Esophagus (tissue), 2 donors: Measurements from ENCODE around the gene ARHGAP35. TPM values are rescaled to one million over a fixed set of nuclear protein-coding genes. Genes with fewer than 3 reads are reported as not detected.
"Not testable (repeated sequence)": the region's sequence is repeated elsewhere in the genome, so short reads cannot be mapped to it uniquely, and the experiment has no call there.

Source experiments
- H3K27ac ChIP-seq, 2 donors: one replicate each; pipeline ENCODE4 v1.5.1; 2013; ENCODE audit warnings: low read depth in 2 of 2, mild to moderate bottlenecking in 2 of 2, inconsistent platforms in 1 of 2, low read length in 1 of 2, moderate library complexity in 1 of 2
- H3K27me3 ChIP-seq, 2 donors: one replicate each; pipeline ENCODE4 v1.6.1; 2013; ENCODE audit warnings: low read length in 2 of 2, control low read depth in 1 of 2, mild to moderate bottlenecking in 1 of 2; ENCODE audit not compliant: insufficient read depth in 2 of 2, control insufficient read depth in 1 of 2
- H3K36me3 ChIP-seq, 2 donors: one replicate each; pipeline ENCODE4 v1.6.1; 2013; ENCODE audit warnings: low read length in 1 of 2; ENCODE audit not compliant: control insufficient read depth in 2 of 2, insufficient read depth in 2 of 2
- H3K4me1 ChIP-seq, 2 donors: one replicate each; pipeline ENCODE4 v1.6.1; 2013; ENCODE audit warnings: low read length in 1 of 2; ENCODE audit not compliant: control insufficient read depth in 2 of 2, insufficient read depth in 2 of 2
- H3K4me3 ChIP-seq, 2 donors: one replicate each; pipeline ENCODE4 v1.5.1; 2013; ENCODE audit warnings: low read length in 2 of 2, mild to moderate bottlenecking in 2 of 2, low read depth in 1 of 2, moderate library complexity in 1 of 2
- H3K9me3 ChIP-seq, 2 donors: one replicate each; pipeline ENCODE4 v1.6.1; 2013; ENCODE audit warnings: mild to moderate bottlenecking in 2 of 2, low read depth in 1 of 2, low read length in 1 of 2, moderate library complexity in 1 of 2; ENCODE audit not compliant: control insufficient read depth in 2 of 2, insufficient read depth in 1 of 2
- WGBS, 2 donors: extraction: QIAGEN DNeasy Blood & Tissue Kit; methylation state at CpG; one replicate each; pipeline ENCODE4 v1.1.7; 2013; 5-methylcytosine and 5-hydroxymethylcytosine counted together
- polyA plus RNA-seq, 2 donors: library from polyadenylated mRNA; stranded (reverse); fragments of 200-250 nt; gene quantifications; one replicate each; pipeline ENCODE4 v1.2.3, GENCODE V29; 2013
- donor health status: healthy with polysubstance abuse.
- donor health status: Bipolar disorder and iron deficiency.

ARHGAP35 gene
- polyA plus RNA-seq, 2 donors, result 9.6 to 15.2 TPM

DNA sequence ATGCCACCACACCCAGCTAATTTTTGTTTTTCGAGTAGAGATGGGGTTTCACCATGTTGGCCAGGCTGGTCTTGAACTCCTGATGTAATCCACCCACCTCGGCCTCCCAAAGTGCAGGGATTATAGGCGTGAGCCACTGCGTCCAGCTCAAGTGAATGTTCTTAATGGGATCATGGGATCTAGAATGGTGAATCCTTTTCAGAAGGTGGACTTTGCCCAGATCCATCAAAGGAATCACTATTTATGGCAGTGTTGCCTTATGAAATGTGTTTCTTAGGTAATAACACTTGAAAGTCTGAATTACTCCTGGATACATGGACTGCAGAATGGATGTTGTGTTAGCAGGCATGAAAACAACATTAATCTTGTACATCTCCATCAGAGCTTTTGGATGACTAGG, 20.3 kb downstream of the ARHGAP35 start:
- Histone ChIP-seq H3K4me1 (peaks cover 0 to 3% of the 10 kb centered on the region in 2 donors), H3K27me3 (no peaks in the 10 kb centered on the region), H3K27ac (no peak overlapping the region), H3K36me3 (no peaks in the 10 kb centered on the region), H3K9me3 (no peaks in the 10 kb centered on the region), H3K4me3 (no peak overlapping the region)
- 93 to 97% methylated on average over 4 of the region's 4 CpGs for WGBS, 2 donors

DNA sequence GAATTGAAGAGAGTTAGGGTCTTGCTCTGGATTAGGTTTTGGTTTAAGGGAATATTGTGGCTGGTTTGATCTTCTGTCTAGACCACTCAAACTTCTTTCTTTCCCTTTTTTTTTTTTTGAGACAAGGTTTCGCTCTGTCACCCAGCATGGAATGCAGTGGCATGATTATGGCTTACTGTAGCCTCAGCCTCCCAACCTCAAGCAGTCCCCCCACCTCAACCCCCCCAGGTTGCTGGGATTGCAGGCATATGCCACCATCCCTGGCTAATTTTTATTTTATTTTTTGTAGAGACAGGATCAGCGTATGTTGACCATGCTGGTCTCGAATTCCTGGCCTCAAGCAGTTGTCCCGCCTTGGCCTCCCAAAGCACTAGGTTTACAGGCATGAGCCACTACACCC, 21.2 kb downstream of the ARHGAP35 start:
- no peaks in the 10 kb centered on the region for H3K27me3 ChIP-seq
- no peak overlapping the region for H3K4me3 ChIP-seq
- no peaks in the 10 kb centered on the region for H3K36me3 ChIP-seq
- peaks cover 0 to 3% of the 10 kb centered on the region in 2 donors for H3K4me1 ChIP-seq
- H3K27ac ChIP-seq, result no peak overlapping the region
- no peaks in the 10 kb centered on the region for H3K9me3 ChIP-seq
- 95 to 97% methylated on average over 4 of the region's 4 CpGs for WGBS, 2 donors

DNA sequence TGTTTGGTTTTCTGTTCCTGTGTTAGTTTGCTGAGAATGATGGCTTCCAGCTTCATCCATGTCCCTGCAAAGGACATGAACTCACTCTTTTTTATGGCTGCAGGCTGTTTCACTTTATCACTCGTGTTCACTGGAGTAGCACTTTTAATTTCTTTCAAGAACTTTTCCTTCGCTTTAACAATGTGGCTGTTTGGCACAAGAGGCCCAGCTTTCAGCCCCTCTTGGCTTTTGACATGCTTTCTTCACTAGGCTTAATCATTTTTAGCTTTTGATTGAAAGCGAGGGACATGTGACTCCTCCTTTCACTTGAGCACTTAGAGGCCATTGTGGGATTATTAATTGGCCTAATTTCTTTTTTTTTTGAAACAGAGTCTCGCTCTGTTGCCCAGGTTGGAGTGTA, 22.0 kb downstream of the ARHGAP35 start:
- not testable (repeated sequence) for H3K9me3 ChIP-seq, H3K36me3 ChIP-seq

DNA sequence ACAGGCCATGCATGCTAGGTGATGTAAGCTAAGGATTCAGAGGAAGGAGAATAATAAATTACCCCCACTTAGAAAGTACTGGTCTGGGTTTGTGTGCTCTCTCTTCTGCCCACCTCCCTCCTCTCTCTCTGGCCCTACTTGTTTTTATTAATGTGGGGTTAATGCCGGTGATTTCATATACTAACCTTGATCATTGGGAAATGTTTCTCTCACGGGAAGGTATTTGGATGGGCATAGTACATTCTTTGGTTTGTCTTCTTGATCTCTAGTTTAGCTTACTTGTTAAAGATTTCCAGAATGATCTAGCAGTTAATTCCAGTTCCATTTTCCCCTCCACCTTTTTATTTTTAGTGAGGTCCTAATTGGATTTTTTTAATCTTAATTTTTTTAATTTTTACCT, 24.6 kb downstream of the ARHGAP35 start:
- Histone ChIP-seq H3K27ac (no peak overlapping the region), H3K27me3 (no peaks in the 10 kb centered on the region), H3K4me3 (no peak overlapping the region), H3K9me3 (no peaks in the 10 kb centered on the region), H3K36me3 (no peaks in the 10 kb centered on the region), H3K4me1 (peaks cover 0 to 3% of the 10 kb centered on the region in 2 donors)
- WGBS, 2 donors, result 82 to 83% methylated on average over 2 of the region's 2 CpGs

More for the DNA sequence above, 22.0 kb downstream of the ARHGAP35 start:
- H3K27me3 ChIP-seq, H3K4me3 ChIP-seq, H3K4me1 ChIP-seq, H3K27ac ChIP-seq: not testable (repeated sequence)
- 73 to 76% methylated on average over 4 of the region's 4 CpGs for WGBS, 2 donors

DNA sequence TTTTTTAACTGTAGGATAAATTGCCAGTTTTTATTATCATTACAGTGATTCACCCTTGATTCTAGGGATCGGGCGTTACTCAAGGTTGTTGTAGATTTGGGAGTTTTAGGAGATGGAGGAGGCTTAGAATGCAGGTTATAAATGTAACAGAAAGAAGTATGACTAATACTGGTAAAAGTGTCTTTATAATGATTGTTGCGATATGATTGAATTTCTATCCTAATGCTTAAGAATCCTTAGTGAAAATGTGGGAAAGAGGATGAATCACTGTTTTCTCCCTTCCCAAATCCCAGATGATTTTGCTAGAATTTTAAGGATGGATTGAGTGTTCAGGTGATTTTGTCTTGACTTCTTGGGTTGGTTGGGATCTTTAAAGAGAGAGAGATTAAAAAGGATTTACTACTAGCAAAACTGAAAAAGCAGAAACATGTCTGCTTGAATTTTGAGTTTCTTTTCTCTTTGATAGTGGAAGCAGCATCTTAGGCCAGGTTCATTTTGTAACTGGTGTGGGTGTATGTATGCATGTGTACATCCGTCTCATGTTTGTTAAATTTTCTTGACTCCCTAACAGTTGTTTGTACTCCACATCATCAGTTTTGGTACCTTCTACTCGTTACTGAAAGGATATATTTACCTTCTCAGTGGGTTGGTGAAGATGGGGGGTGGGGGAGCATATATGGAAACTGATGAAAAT, 25.9 kb downstream of the ARHGAP35 start:
- H3K4me3 ChIP-seq, result no peak overlapping the region
- WGBS, 2 donors, result 66 to 80% methylated on average over 5 of the region's 5 CpGs
- peaks cover 0 to 2% of the 10 kb centered on the region in 2 donors for H3K4me1 ChIP-seq
- no peaks in the 10 kb centered on the region for H3K27me3 ChIP-seq
- no peak overlapping the region for H3K27ac ChIP-seq
- no peaks in the 10 kb centered on the region for H3K9me3 ChIP-seq
- H3K36me3 ChIP-seq, result no peaks in the 10 kb centered on the region

DNA sequence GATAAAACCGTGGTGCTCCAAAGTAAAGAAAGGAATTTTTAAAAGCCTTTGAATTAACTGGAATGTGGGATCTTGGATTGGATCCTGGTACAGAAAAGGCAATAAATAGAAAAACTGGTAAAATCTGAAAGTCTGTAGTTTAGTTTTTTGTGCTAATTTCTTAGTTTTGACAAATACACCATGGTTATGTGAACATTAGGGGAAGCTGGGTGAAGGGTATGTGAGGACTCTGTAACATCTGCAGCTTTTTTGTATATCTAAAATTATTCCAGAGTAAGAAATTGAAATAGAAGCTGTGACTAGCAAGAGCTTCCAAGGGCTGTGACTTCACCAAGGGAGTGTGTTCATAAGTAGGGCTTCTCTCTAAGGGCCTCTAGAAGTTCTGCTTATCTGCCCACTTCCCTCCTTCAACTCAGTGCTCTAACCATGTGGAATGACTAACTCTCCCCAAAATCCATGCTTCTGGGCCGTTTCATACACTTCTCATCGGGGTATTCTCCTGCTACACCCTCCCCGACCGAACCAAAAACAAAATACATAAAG, 26.5 kb downstream of the ARHGAP35 start:
- WGBS, 2 donors, result 93 to 94% methylated on average over 5 of the region's 5 CpGs

DNA sequence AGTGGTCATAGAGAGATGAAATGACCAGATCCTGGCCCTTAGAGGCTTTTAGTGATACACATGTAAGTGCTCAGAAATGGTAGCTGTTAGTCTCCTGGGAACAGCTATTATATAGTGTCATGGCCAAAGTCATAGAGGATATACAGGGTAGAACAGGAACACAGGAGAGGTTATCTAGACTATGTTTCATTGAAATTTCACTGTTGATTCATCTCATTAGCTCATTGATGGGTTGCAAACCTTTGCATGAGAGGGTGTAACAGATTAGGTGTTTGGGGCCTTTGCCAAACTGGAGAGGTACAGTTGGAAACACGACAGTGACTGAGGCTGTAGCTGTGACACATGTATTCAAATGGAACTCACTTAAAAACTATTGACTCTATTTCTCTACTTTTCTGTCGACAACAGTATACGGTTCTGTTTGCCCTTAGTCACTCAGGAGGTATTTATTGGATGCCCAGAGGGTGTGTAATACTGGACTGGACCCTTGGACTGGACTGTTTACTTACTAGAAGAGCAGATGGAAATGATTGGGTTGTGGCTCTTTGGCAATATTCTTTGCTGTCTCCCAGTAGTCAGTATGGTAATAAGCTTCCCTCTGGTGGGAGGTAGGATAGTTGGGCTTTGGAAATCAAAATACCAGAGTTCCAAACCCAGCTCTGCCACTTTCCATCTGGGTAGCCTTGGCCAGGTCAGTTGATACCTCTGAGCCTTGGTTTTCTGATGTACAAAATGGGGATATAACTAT, 29.8 kb downstream of the ARHGAP35 start:
- 35 to 39% methylated on average over 3 of the region's 3 CpGs for WGBS, 2 donors
- no peaks in the 10 kb centered on the region for H3K36me3 ChIP-seq

More for the DNA sequence above, 26.5 kb downstream of the ARHGAP35 start:
- no peaks in the 10 kb centered on the region for H3K9me3 ChIP-seq
- H3K27me3 ChIP-seq, result no peaks in the 10 kb centered on the region
- H3K4me3 ChIP-seq, result no peak overlapping the region
- no peaks in the 10 kb centered on the region for H3K4me1 ChIP-seq
- H3K36me3 ChIP-seq, result no peaks in the 10 kb centered on the region
- H3K27ac ChIP-seq, result no peak overlapping the region

DNA sequence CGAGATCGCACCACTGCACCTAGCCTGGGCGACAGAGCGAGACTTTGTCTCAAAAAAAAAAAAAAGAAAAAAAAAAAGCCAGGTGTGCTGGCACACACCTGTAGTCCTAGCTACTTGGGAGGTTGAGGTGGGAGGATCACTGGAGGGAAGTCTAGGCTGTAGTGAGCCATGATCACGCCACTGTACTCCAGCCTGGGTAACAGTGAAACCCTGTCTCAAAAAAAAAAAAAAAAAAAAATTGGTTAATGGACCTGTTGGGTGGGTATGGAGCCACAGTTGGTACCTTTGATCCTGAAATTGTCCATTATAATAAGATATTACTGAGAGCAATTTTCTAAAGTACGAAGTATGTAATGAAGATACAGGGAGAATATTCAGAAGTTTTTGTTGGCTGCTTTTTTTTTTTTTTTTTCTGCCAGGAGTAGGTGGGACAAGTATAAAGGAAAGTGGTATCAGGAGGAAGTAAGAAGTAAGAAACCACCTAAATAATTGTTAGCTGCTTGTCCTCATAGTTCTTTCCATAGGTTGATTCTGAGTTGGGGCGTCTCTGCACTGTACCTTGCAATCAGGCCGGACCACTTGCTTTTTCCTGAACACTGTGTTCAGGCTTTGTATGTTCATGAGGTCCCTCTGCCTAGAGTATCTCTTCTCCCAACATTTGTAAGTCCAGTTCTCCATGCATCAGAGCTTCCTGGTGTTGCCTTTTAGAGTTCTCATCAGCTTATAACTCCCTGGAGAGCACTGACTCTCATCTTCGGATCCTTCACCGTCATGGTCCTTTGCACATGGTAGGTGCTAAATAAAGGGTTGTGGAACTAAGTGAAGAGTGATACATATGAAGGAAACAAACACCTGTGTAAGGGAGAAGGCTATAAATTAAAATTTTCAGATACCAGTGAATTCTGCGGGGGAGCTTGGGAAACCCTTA, 31.7 kb downstream of the ARHGAP35 start:
- H3K36me3 ChIP-seq, result peaks cover 0 to 2% of the 10 kb centered on the region in 2 donors
- no peak overlapping the region for H3K27ac ChIP-seq
- no peaks in the 10 kb centered on the region for H3K27me3 ChIP-seq
- no peaks in the 10 kb centered on the region for H3K9me3 ChIP-seq
- H3K4me1 ChIP-seq, result peaks cover 0 to 2% of the 10 kb centered on the region in 2 donors
- no peak overlapping the region for H3K4me3 ChIP-seq
- WGBS, 2 donors, result 94 to 95% methylated on average over 11 of the region's 11 CpGs

More for the DNA sequence above, 29.8 kb downstream of the ARHGAP35 start:
- H3K4me3 ChIP-seq, result no peak overlapping the region
- H3K27ac ChIP-seq, result peak overlapping the region in 1 of 2 donors; percentile 27
- H3K9me3 ChIP-seq, result no peaks in the 10 kb centered on the region
- H3K27me3 ChIP-seq, result no peaks in the 10 kb centered on the region
- no peaks in the 10 kb centered on the region for H3K4me1 ChIP-seq
